GM21528 (cell line): Measurements from ENCODE around the gene MIAT.

ENCODE experiments used
- ATAC-seq: cut with Tn5 transposase; IDR thresholded peaks from one replicate; pipeline ENCODE4 v1.9.1; 2021; ENCODE audit warnings: mild to moderate bottlenecking, moderate library complexity; ENCODE audit not compliant: unreplicated experiment, low FRiP score

MIAT gene

DNA sequence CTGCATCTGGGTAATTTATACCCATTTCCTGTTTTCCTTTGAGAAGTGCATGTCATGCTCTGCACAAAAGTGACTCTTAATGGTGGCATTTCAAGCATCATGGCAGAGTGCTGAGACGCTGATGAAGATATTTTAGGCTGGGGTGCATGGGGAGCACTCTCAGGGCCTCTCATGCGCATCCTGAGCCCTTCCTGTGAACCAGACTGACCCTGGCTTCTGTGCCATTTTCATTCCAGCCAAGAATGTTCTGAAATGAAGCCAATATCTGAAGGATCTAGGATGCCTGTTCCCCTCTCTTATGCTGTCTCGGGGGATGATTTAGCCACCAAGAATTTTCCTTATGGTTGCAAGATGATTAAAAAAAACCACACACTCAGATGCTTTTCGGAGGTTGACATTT lies 61.5 kb downstream of the MIAT start:
- ATAC-seq = no peak

DNA sequence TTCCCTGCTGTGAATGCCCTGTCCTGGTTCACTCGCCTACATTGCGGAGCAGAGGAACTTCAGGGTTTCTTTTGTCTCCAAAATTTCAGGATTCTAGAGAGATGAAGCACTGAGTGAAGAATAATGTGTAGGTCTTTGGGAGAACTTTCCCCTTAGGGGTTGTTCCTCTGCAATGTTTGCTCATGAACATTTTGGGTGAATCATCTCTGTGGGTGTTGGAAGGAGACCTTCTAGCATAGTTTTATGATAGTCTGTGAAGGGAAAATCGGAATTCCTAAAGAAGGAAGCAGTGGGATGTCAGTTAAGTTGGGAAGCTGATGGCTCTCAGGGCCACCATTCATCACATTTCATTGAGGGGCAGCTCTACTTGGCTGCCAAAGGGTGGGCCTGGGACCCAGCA lies 64.8 kb downstream of the MIAT start:
- ATAC-seq = no peak

DNA sequence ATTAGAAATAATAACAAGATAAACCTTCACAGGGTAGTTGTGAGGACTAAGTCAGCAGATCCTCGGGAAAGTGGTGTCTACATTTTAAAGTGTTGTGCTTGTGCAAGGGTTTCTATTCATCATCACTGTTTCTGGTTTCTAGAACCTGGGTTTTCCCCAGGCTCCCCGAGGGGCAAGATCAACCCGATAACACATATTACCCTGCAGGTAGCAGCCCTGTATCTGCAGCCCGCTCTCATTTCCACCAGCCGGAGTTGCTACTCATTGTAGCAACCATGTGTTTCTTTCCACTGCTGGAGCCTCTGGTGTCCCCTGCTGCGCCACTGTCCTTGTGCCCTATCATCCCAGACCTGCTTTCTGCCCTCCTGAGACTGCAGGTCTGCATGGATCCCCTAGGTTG lies 67.0 kb downstream of the MIAT start:
- ATAC-seq = no peak

DNA sequence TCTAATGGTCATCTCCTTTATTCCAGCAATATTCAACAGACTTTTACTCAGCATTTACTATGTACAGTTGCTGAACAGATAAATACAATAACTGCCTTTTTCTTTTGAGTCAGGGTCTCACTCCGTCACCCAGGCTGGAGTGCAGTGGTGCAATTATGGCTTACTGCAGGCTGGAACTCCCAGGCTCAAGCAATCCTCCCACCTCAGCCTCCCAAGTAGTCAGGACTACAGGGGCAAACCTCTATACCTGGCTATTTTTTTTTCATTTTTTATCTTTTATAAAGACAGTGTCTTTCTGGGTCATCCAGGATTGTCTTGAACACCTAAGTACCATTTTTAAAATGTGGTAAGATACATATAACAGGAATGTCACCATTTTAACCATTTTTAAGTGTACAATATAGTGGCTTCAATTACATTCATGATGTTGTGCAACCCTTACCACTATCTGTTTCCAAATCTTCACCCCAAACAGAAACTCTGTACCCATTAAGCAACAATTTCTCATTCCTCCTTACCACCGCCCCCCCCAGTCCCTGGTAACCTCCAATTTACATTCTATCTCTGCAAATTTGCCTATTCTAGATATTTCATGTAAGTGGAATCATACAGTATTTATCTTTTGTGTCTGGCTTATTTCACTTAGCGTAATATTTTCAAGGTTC lies 67.8 kb downstream of the MIAT start:
- ATAC-seq = no peak
